Testis (tissue), 3 donors: ENCODE measurements around the gene OR12D2. TPM values are rescaled to one million over a fixed set of nuclear protein-coding genes. Genes with fewer than 3 reads are reported as not detected.

Experiments used
- DNase-seq: peaks from one replicate; pipeline ENCODE4 v3.0.0-alpha.2; 2019
- H3K27ac ChIP-seq, 2 donors: fragments of 200-600 bp; sonication (generic); one replicate each; pipeline ENCODE4 v1.5.1; 2019
- H3K27me3 ChIP-seq: fragments of 200-600 bp; sonication (generic); one replicate; pipeline ENCODE4 v1.5.1; 2019
- H3K36me3 ChIP-seq: fragments of 200-600 bp; sonication (generic); one replicate; pipeline ENCODE4 v1.5.1; 2017; ENCODE audit warnings: low read depth; ENCODE audit errors: missing control alignments
- H3K4me1 ChIP-seq: fragments of 200-600 bp; sonication (generic); one replicate; pipeline ENCODE4 v1.5.1; 2019
- H3K4me3 ChIP-seq, 2 donors: fragments of 200-600 bp; sonication (generic); one replicate each; pipeline ENCODE4 v1.5.1; 2017 to 2019
- H3K9me3 ChIP-seq: fragments of 200-600 bp; sonication (generic); one replicate; pipeline ENCODE4 v1.5.1; 2017
- POLR2A ChIP-seq: fragments of 450-650 bp; IDR thresholded peaks from one replicate; pipeline ENCODE4 v1.6.1; 2017; ENCODE audit warnings: antibody characterized with exemption, mild to moderate bottlenecking, moderate library complexity
- WGBS, 2 donors: methylation state at CpG; one replicate each; pipeline ENCODE4 v1.1.5; 2018; 5-methylcytosine and 5-hydroxymethylcytosine counted together
- intact Hi-C: fragments of 100-400 bp; cut with DNase I; formaldehyde crosslinking; loops from one replicate; pipeline ENCODE4 v1.15.1; 2023; ENCODE audit warnings: low total_unique reads
- polyA plus RNA-seq: library from polyadenylated mRNA; stranded (reverse); fragments of 350-450 nt; fragmentation: Illumina TruSeq; extraction: RNeasy Lipid Tissue Mini Kit (QIAGEN cat#74804); gene quantifications from one replicate; pipeline ENCODE4 v1.2.3, GENCODE V29; 2014; ENCODE audit warnings: low read depth, low replicate concordance; ENCODE audit not compliant: insufficient read depth
- total RNA-seq, 2 donors: library from RNA; depleted of rRNA; stranded (reverse); fragments of >200 nt; gene quantifications; one replicate each; pipeline ENCODE4 v1.2.3, GENCODE V29; 2016
- TF ChIP-seq, protein P1 (sequence below), 3 experiments: fragments of 450-650 bp in 2 of 3; fragments of 200-600 bp in 1 of 3; sonication (generic) in 1 of 3; IDR thresholded peaks; one replicate each; pipeline ENCODE4 v1.5.1; 2016 to 2019; ENCODE audit warnings: antibody characterized with exemption in 3 of 3, mild to moderate bottlenecking in 2 of 3, moderate library complexity in 1 of 3

OR12D2 gene
- total and polyA plus RNA-seq, 3 donors from 2014 or later, result 0.24 to 0.56 TPM; not detected in 1

DNA sequence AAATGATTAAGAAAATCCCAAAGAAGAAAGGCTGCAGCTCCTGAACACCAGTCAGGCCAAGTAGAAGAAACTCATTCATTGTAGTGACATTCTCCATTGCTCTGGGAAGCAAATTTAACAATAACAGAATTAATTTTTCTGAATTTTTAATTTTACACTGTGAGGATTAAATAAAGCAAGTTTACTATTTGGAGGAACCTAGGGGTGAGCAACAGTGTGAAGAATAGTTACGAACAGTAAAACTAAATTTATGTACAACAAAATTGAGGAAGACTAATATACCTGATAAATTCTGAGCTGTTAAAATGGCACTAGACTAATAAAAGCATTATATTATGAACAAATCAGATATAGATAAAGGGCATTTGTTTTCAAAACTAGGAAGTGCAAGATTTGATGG, 20.2 kb upstream of the OR12D2 start, which contains the start of gene OR12D3:
Gene OR12D3, minus strand, starts transcription at position 101 of the 400 bp plus-strand sequence. Its CDS starts 4 bp downstream, at position 97.
- Histone ChIP-seq H3K36me3 (no peaks in the 10 kb centered on the region), H3K4me1 (no peaks in the 10 kb centered on the region), H3K4me3 (no peak within 1 kb of the TSS), H3K9me3 (no peaks in the 10 kb centered on the region), H3K27me3 (no peaks in the 10 kb centered on the region), H3K27ac (no peak within 1 kb of the TSS)
- no peak for DNase-seq
- TF ChIP-seq POLR2A, result no peak
- TF ChIP-seq, protein P1, sequence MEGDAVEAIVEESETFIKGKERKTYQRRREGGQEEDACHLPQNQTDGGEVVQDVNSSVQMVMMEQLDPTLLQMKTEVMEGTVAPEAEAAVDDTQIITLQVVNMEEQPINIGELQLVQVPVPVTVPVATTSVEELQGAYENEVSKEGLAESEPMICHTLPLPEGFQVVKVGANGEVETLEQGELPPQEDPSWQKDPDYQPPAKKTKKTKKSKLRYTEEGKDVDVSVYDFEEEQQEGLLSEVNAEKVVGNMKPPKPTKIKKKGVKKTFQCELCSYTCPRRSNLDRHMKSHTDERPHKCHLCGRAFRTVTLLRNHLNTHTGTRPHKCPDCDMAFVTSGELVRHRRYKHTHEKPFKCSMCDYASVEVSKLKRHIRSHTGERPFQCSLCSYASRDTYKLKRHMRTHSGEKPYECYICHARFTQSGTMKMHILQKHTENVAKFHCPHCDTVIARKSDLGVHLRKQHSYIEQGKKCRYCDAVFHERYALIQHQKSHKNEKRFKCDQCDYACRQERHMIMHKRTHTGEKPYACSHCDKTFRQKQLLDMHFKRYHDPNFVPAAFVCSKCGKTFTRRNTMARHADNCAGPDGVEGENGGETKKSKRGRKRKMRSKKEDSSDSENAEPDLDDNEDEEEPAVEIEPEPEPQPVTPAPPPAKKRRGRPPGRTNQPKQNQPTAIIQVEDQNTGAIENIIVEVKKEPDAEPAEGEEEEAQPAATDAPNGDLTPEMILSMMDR (IDR thresholded peaks at IDR 0.05), result no peak
- intact Hi-C loops, result no loop called here
- WGBS, 2 donors, result 96 to 97% methylated on average over 1 of the region's 1 CpG

DNA sequence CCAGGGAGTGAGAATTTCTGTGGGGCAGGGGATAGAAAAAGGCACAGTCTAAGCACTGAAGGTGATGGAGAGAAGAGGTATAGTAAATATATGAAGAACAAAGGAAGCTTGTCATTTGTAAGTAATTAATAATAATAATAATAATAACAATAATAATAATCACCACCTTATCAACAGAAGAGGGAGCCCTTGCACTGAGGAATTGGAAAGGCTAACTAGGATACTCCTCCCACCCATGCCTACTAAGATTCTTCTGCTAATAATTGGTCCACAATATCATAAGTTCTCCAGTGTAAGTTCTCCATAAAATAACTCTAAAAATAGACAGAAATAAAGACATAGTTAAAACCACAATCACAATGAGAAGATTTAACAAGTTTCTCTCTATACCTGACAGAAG, 19.4 kb upstream of the OR12D2 start:
- no peak for TF ChIP-seq POLR2A
- TF ChIP-seq, protein P1 (IDR thresholded peaks at IDR 0.05), result no peak
- intact Hi-C loops, result no loop called here
- no peaks in the 10 kb centered on the region for H3K4me1 ChIP-seq
- no peaks in the 10 kb centered on the region for H3K27me3 ChIP-seq
- H3K27ac ChIP-seq, result no peak overlapping the region
- DNase-seq, result no peak
- H3K9me3 ChIP-seq, result no peaks in the 10 kb centered on the region
- H3K36me3 ChIP-seq, result no peaks in the 10 kb centered on the region
- no peak overlapping the region for H3K4me3 ChIP-seq

DNA sequence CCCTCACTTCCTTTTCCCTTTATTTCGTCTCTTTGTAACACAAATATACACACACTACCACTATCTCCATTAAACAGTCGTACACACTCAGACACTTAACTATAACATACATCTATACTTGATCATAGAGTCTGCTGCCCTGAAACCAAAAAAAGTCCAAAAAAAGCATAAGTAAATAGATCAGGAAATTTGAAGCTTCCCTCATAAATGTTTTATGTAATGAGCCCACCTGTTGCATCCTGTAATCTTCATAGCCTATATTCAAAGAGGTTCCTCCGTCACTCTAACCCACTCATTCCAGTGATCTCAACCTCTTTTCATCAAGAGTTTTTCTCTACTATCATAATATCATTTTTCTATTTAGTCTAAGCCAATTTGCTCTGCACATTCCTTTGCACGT, 6.9 kb upstream of the OR12D2 start:
- TF ChIP-seq, protein P1 (IDR thresholded peaks at IDR 0.05), result no peak
- TF ChIP-seq POLR2A, result no peak
- intact Hi-C loops, result no loop called here
- 67 to 71% methylated on average over 4 of the region's 4 CpGs for WGBS, 2 donors
- Histone ChIP-seq H3K4me1 (no peaks in the 10 kb centered on the region), H3K4me3 (no peak overlapping the region), H3K36me3 (no peaks in the 10 kb centered on the region), H3K27ac (no peak overlapping the region), H3K27me3 (no peaks in the 10 kb centered on the region), H3K9me3 (no peaks in the 10 kb centered on the region)
- no peak for DNase-seq

DNA sequence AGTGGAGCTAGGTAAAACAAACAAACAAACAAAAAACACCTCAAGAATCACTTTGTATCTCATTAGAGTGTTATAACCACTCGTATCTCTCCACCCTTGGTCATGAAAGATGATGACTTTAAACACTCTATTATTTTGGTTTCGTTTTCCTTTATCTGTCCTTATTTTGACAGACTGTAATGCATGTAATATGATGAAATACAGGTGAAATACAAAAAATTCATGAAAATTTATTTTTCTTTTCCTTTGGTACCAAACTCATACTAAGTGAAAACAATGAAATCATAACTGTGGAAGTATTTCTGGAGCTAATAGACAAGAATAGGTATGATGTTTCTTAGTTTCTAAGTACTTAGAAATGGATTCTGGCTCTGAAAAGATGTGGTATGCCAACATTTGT, 4.1 kb downstream of the OR12D2 start:
- 79 to 87% methylated on average over 2 of the region's 2 CpGs for WGBS, 2 donors
- TF ChIP-seq POLR2A, result no peak
- TF ChIP-seq, protein P1 (IDR thresholded peaks at IDR 0.05), result no peak

DNA sequence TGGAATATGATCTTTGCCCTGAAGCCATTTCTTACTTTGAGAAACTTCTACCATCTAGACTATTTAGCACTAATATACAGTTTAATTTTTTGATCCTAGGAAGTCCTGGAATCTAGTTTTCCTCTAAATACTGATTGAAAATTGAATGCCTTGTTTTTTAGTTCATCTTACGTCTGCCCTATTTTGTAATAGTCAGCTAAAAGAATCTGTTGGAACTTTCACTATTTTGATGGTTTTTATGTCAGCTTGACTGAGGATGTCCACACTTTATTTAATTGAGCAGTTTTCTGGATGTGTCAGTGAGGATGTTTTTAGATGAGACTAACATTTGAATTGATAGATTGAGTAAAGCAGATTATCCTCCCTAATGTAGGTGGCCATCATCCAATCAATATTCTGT, 8.4 kb downstream of the OR12D2 start:
- H3K4me1 ChIP-seq, result no peaks in the 10 kb centered on the region
- H3K27ac ChIP-seq, result no peak overlapping the region
- no peaks in the 10 kb centered on the region for H3K9me3 ChIP-seq
- TF ChIP-seq, protein P1 (IDR thresholded peaks at IDR 0.05), result no peak
- no peak for TF ChIP-seq POLR2A
- intact Hi-C loops, result no loop called here
- H3K36me3 ChIP-seq, result no peaks in the 10 kb centered on the region
- WGBS, 2 donors, result 35 to 95% methylated on average over 1 of the region's 1 CpG
- no peak overlapping the region for H3K4me3 ChIP-seq
- no peaks in the 10 kb centered on the region for H3K27me3 ChIP-seq
- DNase-seq, result no peak

More for the DNA sequence above, 4.1 kb downstream of the OR12D2 start:
- Histone ChIP-seq H3K27ac (no peak overlapping the region), H3K9me3 (no peaks in the 10 kb centered on the region), H3K36me3 (no peaks in the 10 kb centered on the region), H3K4me3 (no peak overlapping the region), H3K27me3 (no peaks in the 10 kb centered on the region), H3K4me1 (no peaks in the 10 kb centered on the region)
- intact Hi-C loops, result no loop called here
- DNase-seq, result no peak
